M059J (cell line): ENCODE results near the gene PEMT. TPM values are rescaled to one million over a fixed set of nuclear protein-coding genes. Genes with fewer than 3 reads are reported as not detected.

Source experiments
- DNase-seq: peaks from one replicate; pipeline ENCODE4 v3.0.0-alpha.2; 2012; ENCODE audit warnings: low read depth
- total RNA-seq: library from RNA; depleted of rRNA; stranded (reverse); fragments of >200 nt; shearing (Covaris generic); gene quantifications from 2 replicates; pipeline ENCODE4 v1.2.3, GENCODE V29; 2014

The PEMT gene
- total RNA-seq, 1 experiment from 2014 or later, result 41.5 TPM

GRCh38 chr17:17514993-17515933 lies 76.2 kb downstream of the PEMT start:
- peak; percentile 89 for DNase-seq

DNA sequence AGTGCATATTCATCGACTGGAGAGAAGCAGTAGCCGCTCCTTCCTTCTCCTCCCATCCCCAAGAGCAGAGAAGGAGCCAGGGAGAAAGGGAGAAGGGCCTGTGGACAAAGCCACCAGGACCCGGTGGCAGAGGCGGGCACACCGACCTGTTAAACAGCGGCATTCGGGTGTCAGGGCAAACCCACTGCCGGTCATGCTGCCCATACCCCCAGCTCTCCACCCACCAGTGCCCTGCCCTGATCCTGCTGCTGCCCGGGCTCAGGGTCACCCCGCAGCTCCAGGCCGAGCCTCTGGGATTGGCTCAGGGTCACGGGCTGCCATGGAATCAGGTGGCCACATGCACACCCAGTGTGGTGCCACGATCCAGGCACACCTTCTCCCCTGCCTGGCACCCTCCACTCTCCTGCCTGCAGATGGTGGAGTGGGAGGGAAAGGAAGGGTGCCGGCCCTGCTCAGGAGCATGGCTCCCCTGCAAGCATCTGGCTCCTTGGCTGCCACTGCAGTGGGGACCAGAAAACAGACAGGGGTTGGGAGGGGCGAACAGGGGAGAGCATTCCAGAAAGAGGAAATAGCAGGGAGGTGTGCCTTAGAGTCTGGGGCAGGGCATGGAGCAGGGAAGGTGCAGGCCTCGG lies 77.0 kb downstream of the PEMT start:
- DNase-seq, result no peak

DNA sequence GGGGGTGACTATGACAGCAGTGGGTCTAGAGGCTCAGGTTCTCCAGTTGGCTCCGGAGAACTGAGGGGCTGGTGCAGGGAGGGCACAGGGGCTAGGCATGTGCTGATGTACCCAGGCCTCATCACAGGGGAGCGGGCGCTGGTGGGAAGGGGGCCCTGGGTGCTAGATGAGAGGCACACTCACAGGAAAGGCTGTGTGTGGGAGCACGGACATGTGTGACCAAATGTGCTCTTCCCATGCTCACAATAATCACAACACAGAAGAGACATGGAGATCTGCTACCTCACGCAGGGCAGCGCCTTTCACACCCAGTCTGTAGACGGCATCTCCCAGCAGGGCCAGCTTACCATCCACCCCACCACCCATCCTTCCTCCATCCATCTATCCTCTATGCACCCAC lies 77.9 kb downstream of the PEMT start:
- no peak for DNase-seq

DNA sequence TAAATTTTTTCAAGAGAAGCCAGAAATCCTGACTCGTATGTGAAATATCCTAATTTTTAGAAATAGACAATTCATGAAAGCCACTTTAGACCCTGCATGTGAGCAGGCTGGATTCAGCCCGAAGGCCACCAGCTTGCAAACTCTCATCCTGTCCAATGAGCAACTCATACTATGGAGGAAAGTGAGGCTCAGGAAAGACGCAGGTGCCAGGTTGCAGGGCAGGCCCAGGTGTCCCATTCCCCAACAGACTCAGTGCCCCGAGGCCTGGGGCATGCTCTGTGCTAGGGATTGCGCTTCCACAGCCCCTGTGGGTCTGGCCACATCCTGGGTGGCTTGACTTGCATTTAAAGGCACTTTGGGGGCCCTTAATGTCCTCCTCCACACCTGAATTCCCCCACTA lies 78.6 kb downstream of the PEMT start:
- DNase-seq, result no peak

DNA sequence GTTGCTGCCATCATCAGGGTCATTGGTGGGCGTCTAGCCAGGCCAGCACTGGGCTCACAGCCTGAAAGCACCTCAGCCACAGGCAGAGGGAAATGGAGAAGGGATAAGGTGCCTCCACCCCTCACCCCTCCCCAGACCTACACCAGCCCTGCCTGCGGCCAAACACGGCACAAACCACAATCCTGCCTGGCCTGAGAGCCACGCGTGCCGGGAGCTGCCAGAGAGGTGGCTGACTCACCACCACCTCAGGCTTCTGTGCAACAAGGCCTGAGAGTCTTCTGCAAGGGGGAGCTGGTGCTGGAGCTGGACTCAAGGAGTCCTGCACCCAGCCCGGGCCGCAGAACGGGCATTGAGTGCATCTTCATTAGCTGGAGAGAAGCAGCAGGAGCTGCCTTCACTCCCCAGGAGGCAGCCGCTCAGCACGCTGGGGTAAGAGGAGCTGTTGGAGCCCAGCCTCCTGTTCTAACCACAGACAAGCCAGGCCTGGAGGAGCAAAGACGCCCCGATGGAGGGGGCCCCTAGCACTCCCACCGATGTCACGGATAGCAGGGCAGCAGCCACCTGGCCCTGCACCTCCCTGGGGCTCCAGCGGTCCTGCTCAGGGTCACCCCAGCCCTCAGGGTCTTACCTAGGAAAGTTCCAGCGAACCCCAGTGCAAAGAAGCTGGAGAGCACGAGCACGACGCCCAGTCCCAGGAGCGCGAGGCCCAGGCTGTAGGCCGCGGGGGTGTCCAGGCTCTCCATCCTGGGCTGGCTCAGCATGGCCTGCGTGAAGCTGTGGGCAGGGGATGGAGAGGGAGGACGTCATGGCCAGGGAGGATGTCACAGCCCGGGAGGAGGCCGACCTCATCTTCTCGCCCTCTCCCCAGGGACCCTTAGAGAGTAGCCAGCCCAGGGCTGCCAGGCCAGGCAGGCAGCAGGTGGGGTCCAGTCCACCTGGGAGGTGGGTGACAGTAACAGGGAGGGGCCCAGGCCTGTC lies 79.3 kb downstream of the PEMT start:
- peak; percentile 99 for DNase-seq

- DNase-seq, result peak; percentile 23
Observed at GRCh38 chr17:17511293-17511741, 80.2 kb downstream of the PEMT start.

DNA sequence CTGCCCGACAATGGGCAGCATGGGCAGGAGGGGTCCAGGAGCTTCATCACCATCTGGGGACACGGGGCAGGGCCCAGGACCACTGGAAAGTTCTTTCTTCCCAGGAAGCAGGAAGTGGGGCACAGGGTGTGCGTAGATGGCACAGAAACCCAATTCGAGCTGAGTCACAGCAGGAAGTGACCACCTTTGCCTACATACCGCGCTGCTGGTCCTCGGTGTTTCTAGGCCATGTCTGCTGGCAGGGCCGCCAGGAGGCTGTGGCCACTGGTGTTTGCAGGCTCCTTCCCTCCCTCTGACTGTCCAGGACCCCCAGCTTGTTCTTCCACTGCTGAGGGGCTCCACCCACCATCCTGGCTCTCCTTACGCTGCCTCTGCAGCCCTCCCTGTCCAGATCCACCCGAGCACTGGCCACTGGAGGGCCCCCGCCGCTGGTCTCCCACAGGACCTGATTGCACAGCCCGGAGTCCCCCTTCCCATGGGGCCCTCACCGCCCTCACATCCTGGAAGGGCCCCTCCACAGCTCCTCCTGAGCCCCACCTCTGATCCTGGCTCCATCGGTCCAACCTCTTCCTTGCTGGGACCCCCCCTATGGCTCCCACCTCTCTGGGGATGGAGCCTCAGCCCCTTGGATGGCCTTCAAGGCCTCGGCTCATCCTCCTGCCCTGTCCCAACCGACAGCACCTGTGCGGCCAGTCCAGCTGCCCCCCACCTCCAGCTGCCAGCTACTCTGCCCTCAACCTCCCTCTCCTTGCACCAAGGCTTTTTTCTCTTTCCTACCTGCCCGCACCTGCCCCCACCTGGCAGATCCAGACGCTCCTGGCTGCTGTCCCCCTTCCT lies 80.8 kb downstream of the PEMT start:
- peak; percentile 17 for DNase-seq

DNA sequence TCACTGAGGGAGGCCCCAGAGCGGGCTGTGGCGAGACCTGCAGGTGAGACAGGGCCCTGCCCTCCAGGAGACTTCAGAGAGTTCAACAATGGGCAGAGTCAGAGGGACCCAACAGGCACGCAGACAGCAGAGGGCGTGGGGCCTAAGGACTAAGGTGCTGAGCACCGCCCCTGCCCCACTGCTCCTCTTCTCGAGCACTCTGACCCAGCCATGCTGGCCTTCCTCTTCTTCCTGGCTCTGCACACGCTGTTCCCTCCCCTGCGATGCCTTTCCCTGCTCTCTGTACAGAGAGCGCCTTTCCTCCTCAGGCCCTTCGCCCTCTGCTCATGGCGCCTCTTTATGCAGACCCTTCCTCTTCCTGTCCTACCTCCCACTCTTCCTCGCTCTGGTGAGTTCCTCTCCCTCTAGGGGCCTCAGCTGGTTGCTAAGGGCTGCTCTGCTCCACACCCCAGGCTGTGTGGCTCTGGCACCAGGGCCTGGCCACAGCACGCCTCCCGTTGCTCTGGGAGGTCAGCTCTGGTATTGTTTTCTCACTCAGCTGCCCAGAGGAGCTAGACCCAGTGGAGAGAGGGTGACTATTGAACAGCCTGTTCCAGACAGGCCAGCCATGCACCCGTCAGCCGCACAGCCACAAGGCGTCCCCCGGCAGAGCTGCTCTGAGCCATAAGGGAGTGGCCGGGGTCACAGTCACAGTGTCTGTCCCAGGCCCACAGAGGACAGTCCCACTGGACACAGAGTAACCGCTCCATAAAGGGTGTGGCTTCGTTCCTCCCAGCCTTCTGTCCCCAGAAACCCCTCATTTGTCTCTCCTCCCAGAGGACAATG lies 81.7 kb downstream of the PEMT start:
- DNase-seq, result no peak

DNA sequence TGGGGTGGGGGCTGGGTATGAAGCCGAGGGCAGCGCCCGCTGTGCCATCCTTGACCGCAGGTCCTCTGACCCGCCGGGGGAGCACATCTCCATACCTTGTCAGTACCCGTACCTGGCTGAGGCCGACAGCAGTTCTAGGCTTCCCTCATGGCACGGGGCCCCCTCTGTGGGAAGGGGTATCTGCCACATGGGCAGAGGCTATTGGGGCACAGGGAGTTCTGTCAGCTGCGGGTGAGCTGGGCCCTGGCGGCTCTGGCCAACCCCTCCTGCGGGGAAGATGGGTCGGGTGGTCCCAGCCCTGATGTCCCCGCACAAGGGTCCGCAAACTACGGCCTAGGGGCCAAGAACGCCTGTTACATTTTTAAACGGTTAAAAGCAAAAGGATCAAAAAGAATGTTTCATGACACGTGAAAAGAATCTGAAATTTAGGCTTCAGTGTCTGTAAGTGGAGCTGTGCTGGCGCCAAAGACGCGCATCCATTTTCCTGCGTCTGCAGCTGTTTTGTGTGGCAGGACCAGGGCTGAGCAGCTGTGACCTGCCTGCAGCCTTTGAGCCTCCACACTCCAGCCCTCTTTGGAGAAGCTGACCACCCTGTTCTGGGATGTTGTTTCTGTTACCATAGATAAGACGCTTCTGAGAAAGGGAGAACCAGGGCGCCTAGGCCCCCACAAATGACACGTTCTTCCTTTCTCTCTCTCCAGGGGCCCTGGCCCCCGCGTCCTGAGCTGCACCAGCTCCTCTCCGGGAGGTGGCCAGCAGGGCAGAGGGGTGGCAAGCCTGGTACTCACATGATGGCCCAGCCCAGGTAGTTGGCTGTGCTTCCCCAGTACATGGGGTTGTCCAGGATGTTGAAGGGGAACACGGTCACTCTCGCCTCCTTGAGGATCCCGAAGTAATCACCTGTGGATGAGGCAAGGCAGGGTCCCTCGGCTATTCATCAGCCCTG lies 82.6 kb downstream of the PEMT start:
- no peak for DNase-seq

DNA sequence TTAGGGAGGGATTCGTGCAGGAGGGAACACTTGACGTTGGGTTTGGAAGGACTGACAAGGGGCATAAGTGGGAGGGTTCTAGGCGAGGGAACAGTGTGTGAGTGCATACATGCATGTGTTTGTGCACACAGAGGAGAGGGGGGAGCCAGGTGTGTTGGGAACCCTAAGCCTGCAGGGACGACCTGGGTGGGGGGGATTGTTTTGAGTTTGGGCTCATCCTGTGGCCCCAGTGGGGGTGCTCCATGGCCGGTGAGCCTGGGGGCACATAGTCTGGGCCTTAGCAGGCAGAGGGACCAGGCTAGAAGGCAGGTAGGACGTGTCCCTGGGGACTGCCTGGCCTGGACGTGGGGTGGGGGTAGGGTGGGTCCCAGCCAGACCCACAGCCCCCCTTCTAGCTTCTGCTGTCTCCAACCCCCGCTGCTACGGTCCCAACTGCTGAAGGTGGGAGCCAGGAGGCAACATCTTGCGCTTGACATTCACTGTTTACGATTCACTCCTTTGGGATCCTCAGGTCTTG lies 83.4 kb downstream of the PEMT start:
- no peak for DNase-seq

DNA sequence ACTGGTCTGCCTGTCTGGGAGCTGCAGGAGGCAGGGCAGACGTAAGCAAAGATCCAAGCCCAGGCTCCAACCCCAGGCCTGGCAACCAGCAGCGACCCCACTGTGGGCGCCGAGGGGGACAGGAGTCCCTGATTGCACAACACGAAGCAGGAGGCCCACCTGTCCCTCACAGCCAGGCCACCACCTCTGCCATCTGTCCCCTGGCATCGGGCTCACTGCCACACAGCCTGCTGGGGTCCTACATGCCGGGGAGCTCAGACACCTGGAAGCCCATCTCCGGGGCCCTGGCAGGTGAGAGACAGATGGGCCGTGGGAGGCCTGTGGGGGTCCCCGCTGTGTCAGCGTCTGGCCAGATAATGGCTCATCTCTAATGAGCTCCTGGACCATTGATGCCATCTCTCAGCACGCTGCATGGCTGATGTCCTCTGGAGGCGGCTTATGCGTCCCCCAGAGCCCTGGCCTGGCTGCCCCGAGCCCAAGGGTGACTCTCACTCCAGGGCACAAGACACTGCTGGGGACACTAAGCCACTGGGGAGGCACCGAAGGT lies 84.0 kb downstream of the PEMT start:
- DNase-seq, result no peak

DNA sequence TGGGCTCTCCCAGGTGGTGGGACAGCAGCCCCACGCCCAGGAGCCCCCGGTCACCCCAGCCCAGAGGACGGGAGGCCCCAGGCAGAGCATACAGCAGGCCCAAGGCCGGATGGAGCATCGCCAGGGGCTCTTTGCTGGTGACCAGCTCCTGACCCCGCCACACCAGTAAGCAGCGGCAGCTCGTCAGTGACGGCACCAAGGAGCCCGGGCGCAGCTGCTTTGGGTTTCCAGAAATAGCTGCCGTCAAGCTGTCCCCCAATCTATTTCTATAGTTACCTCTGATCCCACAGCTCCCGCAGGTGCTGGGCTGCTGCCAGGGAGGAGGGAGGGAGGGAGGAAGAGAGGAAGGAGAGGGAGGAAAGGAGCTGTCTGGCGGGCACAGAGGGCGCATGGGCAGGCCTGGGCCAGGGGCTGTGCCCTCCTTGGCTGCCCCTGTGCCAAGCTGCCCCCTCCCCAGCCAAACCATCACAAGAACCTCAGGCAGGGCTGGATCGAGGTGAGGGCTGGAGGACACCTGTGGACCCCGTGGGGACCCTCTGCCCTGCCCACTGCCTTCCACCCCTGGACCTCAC lies 84.5 kb downstream of the PEMT start:
- peak; percentile 53 for DNase-seq

DNA sequence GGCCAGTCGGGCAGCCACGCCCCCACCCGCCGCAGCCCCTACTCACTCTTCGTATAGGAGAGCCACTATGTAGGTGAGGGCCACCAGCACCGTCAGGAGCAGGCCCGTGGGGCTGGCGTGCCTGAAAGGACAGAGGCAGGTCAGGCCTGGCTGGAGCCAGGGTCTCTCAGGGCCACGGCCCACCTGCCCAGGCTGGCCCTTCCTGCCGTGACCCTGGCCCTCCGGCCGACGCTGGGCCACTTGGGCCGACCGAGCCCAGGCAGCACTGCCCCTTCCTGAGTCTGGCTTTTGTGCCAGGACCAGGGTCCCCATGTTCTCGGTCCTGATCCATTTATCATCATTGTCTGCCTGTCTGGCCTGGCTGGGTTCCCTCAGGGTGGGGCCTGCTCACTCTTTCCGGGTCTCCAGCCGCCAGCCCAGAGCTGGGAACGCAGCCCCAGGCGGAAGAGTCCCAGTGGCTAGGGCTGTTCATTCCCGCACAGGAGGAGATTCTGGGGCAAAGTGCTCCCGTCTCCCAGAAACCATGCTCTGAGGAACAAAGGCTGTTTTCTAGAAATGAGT lies 85.2 kb downstream of the PEMT start:
- no peak for DNase-seq

- no peak for DNase-seq
Observed at GRCh38 chr17:17505610-17506171, 85.8 kb downstream of the PEMT start.

DNA sequence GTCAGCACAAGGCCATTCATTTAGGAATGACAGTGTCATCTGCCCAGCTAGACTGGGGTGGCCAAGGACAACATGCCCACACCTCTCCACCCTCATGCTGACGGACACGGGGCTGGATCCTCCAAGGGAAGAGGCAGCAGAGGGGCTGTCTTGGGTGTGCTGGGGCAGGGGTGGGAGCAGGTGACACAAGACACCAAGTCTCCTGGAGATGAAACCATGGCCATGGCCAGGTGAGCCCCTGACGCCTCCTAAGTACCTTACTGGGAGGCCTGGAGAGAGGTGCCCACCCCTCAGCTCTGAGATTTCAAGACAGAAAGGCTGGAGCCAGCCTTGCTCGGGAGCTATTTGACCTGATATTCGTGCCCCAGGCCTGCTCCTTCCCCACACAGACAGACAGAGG lies 86.4 kb downstream of the PEMT start:
- DNase-seq, result no peak

- no peak for DNase-seq
Observed at GRCh38 chr17:17504341-17505140, 87.0 kb downstream of the PEMT start.
